Breast epithelium (tissue), 4 donors: Measurements from ENCODE around the gene CDK18. TPM values are rescaled to one million over a fixed set of nuclear protein-coding genes. Genes with fewer than 3 reads are reported as not detected.
"Not testable (repeated sequence)": the region's sequence is repeated elsewhere in the genome, so short reads cannot be mapped to it uniquely, and the experiment has no call there.

Experiments used
- DNase-seq, 2 donors: peaks; one replicate each; pipeline ENCODE4 v3.0.0-alpha.2; 2019; ENCODE audit warnings: low spot score in 2 of 2
- H3K27ac ChIP-seq, 2 donors: fragments of 200-600 bp; sonication (generic) in 1 of 2; one replicate each; pipeline ENCODE4 v1.5.1; 2016 to 2019; ENCODE audit warnings: mild to moderate bottlenecking in 1 of 2
- H3K27me3 ChIP-seq, 2 donors: fragments of 200-600 bp; sonication (generic) in 1 of 2; one replicate each; pipeline versions ENCODE4 v1.5.1 to v1.6.0; 2017 to 2019; ENCODE audit warnings: control low read depth in 1 of 2, mild to moderate bottlenecking in 1 of 2
- H3K36me3 ChIP-seq: fragments of 200-600 bp; one replicate; pipeline ENCODE4 v1.5.1; 2019
- H3K4me1 ChIP-seq, 2 donors: fragments of 200-600 bp; sonication (generic); one replicate each; pipeline ENCODE4 v1.5.1; 2016 to 2019; ENCODE audit warnings: control low read depth in 1 of 2
- H3K4me3 ChIP-seq, 3 donors: fragments of 200-600 bp; sonication (generic); 1 replicate in 2 of 3; 2 replicates in 1 of 3; pipeline ENCODE4 v1.5.1; 2016 to 2019; ENCODE audit warnings: mild to moderate bottlenecking in 3 of 3, moderate library complexity in 2 of 3
- H3K9me3 ChIP-seq, 2 donors: fragments of 200-600 bp; sonication (generic) in 1 of 2; one replicate each; pipeline ENCODE4 v1.5.1; 2016 to 2019; ENCODE audit warnings: control low read depth in 1 of 2
- POLR2A ChIP-seq: fragments of 450-650 bp; IDR thresholded peaks from one replicate; pipeline ENCODE4 v1.6.1; 2016; ENCODE audit warnings: antibody characterized with exemption, mild to moderate bottlenecking, moderate library complexity
- POLR2AphosphoS5 ChIP-seq, 3 donors: sonication (generic); formaldehyde crosslinking; IDR thresholded peaks; one replicate each; pipeline ENCODE4 v1.6.1; 2017; ENCODE audit warnings: antibody characterized with exemption in 3 of 3
- intact Hi-C: fragments of 100-400 bp; cut with DNase I; formaldehyde crosslinking; loops from one replicate; pipeline ENCODE4 v1.15.1; 2023; ENCODE audit warnings: low total_unique reads
- total RNA-seq, 3 donors: library from RNA; depleted of rRNA; stranded (reverse); fragments of >200 nt; gene quantifications; one replicate each; pipeline ENCODE4 v1.1.0, GENCODE V29; 2016
- TF ChIP-seq, protein P1 (sequence below), 3 donors: fragments of 450-650 bp; IDR thresholded peaks; one replicate each; pipeline ENCODE4 v1.5.1; 2016 to 2017; ENCODE audit warnings: antibody characterized with exemption in 3 of 3, mild to moderate bottlenecking in 3 of 3, moderate library complexity in 3 of 3

The CDK18 gene
- total RNA-seq, 3 donors from 2014 or later: 1.4 to 12.3 (median 9.2) TPM

DNA sequence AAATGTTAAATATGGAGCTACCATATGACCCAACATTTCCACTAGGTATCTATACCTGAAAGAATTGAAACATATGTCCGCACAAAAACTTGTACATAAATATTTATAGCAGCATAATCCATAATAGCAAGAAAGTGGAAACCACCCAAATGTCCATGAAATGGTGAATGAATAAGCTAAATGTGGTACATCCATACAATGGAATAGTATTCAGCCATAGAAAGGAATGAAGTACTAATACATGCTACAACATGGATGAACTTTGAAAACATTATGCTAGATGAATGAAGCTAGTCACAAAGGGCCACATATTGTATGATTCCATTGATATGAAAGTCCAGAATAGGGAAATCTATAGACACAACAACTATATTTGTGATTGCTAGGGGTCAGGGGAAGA is 28.6 kb upstream of the CDK18 start:
- intact Hi-C loops: no loop called here
- Histone ChIP-seq H3K27ac (no peak overlapping the region), H3K36me3 (no peaks in the 10 kb centered on the region), H3K9me3 (no peaks in the 10 kb centered on the region), H3K27me3 (no peaks in the 10 kb centered on the region), H3K4me1 (peaks cover 3% of the 10 kb centered on the region in 2 donors), H3K4me3 (no peak overlapping the region)
- TF ChIP-seq POLR2A (no peak), POLR2AphosphoS5 (IDR thresholded peaks at IDR 0.05) (no peak)
- TF ChIP-seq, protein P1, sequence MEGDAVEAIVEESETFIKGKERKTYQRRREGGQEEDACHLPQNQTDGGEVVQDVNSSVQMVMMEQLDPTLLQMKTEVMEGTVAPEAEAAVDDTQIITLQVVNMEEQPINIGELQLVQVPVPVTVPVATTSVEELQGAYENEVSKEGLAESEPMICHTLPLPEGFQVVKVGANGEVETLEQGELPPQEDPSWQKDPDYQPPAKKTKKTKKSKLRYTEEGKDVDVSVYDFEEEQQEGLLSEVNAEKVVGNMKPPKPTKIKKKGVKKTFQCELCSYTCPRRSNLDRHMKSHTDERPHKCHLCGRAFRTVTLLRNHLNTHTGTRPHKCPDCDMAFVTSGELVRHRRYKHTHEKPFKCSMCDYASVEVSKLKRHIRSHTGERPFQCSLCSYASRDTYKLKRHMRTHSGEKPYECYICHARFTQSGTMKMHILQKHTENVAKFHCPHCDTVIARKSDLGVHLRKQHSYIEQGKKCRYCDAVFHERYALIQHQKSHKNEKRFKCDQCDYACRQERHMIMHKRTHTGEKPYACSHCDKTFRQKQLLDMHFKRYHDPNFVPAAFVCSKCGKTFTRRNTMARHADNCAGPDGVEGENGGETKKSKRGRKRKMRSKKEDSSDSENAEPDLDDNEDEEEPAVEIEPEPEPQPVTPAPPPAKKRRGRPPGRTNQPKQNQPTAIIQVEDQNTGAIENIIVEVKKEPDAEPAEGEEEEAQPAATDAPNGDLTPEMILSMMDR (IDR thresholded peaks at IDR 0.05): no peak
- DNase-seq: no peak

DNA sequence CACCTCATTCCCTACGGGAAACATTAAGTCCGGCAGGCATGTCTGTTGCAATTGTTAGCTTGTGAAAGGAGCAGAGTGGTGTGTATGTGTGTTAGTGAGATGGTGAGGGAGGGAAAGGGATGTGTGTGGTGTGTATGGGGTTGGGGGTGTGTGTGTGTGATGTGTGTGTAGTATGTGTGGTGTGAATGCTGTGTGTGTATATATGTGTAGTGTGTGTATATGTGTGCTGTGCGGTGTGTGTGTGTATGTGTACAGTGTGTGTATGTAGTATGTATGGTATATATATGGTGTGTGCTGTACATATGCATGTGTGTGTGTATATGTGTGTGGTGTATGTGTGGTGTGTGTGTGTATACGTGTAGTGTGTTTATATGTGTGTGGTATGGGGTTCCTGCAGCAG is 27.8 kb upstream of the CDK18 start:
- H3K27me3 ChIP-seq: peaks cover 0 to 5% of the 10 kb centered on the region in 2 donors
- DNase-seq: no peak
- TF ChIP-seq, protein P1 (IDR thresholded peaks at IDR 0.05): no peak
- TF ChIP-seq POLR2AphosphoS5 (IDR thresholded peaks at IDR 0.05): no peak
- no peak overlapping the region for H3K27ac ChIP-seq
- no peak overlapping the region for H3K4me3 ChIP-seq
- peaks cover 3% of the 10 kb centered on the region in 2 donors for H3K4me1 ChIP-seq
- H3K9me3 ChIP-seq: no peaks in the 10 kb centered on the region
- intact Hi-C loops: no loop called here
- no peaks in the 10 kb centered on the region for H3K36me3 ChIP-seq

DNA sequence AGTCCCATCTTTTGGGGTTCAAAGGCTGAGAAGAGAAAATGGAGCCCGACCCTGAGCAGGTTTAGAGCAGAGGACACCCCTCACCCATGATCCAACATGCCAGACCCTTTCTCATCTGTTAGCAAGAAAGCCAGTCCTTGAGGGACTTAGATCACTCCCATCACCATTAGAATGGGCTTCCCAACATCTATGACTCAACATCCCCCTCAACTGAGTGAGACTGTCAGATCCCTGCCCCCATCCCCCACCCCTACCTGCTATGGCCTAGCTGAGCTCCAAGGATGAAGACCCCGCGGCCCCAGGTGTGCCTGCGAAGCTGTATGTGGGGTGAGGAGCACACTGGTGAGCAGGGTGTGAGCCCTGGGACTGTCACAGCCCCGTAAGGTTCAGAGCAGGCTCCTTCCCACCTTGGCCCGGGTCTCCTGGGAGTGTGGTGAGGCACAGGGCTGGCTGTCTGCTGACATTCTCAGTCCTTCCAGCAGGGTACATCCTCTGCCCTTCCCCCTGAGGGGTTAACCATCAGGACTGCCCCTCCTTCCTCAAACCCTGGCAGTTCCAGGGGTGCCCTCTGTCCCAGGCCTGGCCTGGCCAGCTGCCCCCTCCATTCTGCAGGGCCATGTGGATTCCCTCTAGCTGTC is 27.2 kb upstream of the CDK18 start:
- intact Hi-C loops: no loop called here
- peak overlapping the region in 1 of 3 donors; percentile 39 for H3K4me3 ChIP-seq
- H3K36me3 ChIP-seq: no peaks in the 10 kb centered on the region
- no peaks in the 10 kb centered on the region for H3K9me3 ChIP-seq
- TF ChIP-seq, protein P1 (IDR thresholded peaks at IDR 0.05): peak in 1 of 3 donors; percentile 12
- no peak for TF ChIP-seq POLR2A
- no peak for TF ChIP-seq POLR2AphosphoS5 (IDR thresholded peaks at IDR 0.05)
- DNase-seq: no peak
- H3K4me1 ChIP-seq: peaks cover 3% of the 10 kb centered on the region in 2 donors
- peaks cover 0 to 9% of the 10 kb centered on the region in 2 donors for H3K27me3 ChIP-seq
- H3K27ac ChIP-seq: peak overlapping the region; percentile 84 to 87

DNA sequence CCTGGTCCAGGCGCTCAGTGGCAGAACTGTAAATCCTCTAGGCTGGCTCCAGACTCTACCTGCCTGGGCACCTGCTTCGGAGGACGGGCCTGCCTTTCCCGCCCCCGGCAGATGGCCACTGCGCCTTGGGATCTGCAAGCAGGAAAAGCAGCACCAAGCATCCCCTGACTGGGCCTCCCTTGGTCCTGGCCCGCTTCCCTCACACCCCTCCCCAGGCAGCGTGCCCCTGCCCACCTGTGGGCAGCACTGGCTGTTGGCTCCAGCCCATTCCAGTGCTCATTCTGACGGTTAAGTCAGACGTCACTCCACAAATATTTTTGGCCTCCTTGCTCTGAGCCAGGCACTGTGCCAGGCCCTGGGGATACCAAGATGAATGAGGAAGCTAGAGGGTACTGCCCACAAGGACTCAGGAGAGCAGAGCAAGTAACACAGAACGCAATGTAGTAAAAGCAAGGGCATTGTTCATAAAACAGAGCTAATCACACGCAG is 26.7 kb upstream of the CDK18 start:
- intact Hi-C loops: no loop called here
- peak; percentile 17 to 89 (median 51) for TF ChIP-seq POLR2AphosphoS5 (IDR thresholded peaks at IDR 0.05)
- TF ChIP-seq, protein P1 (IDR thresholded peaks at IDR 0.05): no peak
- H3K4me1 ChIP-seq: peaks cover 3% of the 10 kb centered on the region in 2 donors
- peaks cover 0 to 9% of the 10 kb centered on the region in 2 donors for H3K27me3 ChIP-seq
- H3K4me3 ChIP-seq: peak overlapping the region in 1 of 3 donors; percentile 39
- no peaks in the 10 kb centered on the region for H3K9me3 ChIP-seq
- no peaks in the 10 kb centered on the region for H3K36me3 ChIP-seq
- DNase-seq: peak; percentile 93 to 94
- H3K27ac ChIP-seq: peak overlapping the region; percentile 84 to 87

DNA sequence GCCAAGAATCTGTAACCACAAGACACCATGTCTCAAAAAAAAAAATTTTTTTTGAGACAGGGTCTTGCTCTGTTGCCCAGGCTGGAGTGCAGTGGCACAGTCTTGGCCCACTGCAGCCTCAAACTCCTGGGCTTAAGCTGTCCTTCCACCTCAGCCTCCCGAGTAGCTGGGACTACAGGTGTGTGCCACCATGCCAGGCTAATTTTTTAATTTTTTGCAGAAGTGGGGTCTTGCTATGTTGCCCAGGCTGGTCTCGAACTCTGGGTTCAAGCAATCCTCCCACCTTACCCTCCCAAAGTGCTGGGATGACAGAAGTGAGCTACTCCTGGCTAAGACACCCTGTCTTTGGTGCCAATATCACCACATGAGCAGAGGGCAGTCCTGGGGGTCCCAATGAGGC is 25.5 kb upstream of the CDK18 start:
- H3K36me3 ChIP-seq, H3K9me3 ChIP-seq, intact Hi-C loops, H3K4me3 ChIP-seq, H3K27me3 ChIP-seq, H3K4me1 ChIP-seq, DNase-seq: not testable (repeated sequence)
- H3K27ac ChIP-seq: peak overlapping the region; percentile 84 to 87
